GM12874 (cell line): Measurements from ENCODE around the gene CAMK1D.
A peak's percentile ranks its signal among the peaks of the same experiment; 100 is the strongest.

Source experiments
- TF ChIP-seq, protein P1 (sequence below): IDR thresholded peaks from 2 replicates; pipeline ENCODE4 v1.5.1; 2011; ENCODE audit warnings: low read depth, mild to moderate bottlenecking, control low read depth, low read length, moderate library complexity; ENCODE audit not compliant: insufficient read depth

CAMK1D gene

DNA sequence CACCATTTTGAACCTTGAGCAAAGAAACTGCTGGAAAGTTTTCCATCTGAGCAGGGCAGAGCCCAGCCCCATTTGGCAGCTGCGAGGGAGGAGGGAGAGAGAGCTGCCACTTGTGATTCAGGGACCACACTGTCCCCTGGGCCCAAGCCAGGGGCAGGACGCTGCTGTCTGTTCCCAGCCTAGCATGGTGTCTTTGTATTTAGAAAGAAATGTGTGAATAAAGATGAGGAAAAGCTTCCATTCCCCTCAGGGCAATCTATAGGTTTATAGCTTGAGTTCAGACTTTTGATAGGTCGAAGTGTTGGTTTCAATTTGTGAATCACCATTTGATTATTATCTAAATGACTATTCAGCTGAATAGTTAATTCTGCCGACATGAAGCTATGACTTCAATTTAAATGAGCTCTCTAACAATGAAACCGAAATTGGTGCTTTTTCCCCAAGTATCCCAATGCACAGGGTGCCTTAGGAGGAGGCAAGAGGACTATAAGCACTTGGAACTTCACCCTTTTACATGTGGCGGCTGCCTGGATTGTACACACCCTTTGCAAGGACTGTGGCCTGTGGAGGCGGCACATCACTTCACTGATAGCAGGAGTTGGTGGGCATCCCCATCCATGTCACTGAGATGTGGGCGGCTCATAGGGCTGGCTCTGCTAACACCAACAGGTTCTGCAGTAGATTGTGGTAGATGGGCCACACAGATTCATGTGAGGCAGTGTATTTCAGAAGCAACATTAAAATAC lies 428.7 kb downstream of the CAMK1D start:
- TF ChIP-seq, protein P1, sequence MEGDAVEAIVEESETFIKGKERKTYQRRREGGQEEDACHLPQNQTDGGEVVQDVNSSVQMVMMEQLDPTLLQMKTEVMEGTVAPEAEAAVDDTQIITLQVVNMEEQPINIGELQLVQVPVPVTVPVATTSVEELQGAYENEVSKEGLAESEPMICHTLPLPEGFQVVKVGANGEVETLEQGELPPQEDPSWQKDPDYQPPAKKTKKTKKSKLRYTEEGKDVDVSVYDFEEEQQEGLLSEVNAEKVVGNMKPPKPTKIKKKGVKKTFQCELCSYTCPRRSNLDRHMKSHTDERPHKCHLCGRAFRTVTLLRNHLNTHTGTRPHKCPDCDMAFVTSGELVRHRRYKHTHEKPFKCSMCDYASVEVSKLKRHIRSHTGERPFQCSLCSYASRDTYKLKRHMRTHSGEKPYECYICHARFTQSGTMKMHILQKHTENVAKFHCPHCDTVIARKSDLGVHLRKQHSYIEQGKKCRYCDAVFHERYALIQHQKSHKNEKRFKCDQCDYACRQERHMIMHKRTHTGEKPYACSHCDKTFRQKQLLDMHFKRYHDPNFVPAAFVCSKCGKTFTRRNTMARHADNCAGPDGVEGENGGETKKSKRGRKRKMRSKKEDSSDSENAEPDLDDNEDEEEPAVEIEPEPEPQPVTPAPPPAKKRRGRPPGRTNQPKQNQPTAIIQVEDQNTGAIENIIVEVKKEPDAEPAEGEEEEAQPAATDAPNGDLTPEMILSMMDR: no peak

DNA sequence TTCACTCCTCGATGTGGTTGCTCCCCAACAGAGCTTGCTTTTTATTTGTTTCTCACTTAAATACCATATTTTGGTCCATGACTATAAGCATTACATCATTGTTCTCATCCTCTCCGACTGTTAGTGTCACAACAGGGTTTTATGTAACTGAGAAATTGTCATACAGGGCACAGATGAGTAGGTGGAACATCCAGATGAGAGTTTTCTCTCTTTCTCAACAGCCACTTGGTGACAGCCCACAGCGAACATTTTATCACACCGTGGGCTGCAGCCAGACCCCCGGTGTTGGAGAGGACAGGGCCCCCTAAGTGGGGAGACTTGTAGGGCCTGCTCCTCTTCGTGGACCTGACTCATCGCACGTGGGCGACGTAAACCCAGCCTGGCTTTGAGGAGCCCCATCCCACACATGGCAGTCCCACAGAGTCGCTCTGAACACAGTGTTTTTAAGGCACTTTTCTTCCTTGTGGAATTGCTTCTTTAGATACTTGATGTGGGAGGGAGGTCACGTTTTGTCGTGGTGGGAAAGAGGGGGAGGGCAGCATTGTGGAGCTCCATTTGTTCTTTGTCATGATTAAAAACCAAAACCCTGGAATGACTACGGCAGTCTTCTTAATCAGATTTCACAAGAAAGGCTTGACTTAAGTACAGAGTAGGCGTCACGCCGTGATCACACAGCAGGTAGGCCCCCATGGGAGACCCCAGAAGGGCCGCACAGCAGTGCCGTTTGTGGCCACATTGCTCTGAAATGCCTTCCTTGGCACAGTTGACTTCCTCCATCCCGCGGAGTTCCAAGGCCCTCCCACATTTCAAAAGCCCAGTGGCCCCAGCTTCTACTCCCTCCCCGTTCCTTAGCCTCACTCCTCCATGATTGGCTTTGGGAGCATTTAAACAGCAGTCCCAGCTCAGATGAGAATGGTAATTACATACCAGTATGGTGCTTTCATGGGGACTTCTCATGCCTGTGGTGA lies 431.6 kb downstream of the CAMK1D start:
- TF ChIP-seq, protein P1: no peak

DNA sequence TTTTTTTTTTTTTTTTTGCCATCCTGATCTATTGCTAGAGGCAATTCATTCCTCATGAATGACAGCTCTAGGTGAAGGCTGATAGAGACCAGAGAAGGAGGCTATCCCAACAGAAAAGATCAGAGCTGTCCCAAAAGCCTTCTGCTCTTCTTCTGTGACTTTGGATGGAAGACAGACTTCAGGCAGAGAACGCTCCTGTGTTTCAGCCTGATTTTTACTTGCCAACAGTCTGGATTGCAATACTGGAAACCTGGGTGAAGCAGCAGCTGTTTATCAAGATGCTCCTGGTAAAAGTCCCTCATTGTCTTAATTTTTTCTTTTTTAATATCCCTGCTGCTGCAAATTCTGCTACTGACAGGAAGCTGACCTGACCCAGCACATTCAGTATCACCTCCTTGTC lies 432.6 kb downstream of the CAMK1D start:
- TF ChIP-seq, protein P1: no peak

DNA sequence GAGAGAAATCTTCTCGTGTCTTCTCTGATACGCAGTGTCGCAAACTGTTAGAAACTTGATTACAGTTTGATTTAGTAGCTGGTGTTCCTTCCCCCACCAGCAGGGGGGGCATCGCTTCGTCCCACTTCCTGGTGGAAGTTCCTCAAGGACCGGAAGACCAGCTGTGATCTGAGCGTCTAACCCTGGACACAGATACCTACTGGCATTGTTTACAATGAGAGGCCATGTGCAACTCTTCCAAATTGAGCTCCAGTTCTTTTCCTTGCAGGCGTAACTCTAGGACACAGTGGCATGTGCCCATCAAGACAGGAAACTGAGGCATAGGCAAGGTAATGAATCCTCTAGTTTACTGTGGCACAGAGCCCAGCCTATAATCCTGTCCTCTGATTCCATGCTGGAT lies 433.2 kb downstream of the CAMK1D start:
- TF ChIP-seq, protein P1: peak; percentile 71

DNA sequence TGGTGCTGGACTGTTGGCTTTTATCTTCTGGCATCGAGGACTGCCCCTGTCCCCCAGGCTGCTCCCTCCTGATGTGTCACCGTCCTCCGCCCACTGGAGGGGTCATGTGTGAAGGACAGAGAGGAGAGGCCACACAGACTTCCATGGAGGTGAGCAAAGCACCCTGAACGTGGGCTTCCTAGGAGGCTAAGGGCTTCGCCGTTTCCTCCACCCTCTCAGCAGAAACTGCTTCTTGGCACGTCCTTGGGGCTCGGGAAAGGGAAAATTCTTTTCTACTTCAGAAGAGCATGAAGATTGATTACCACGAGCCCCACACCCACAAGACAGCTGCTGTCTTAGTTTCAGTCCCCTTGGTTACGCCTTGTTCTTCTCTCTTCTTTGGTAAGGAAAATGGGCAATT lies 433.9 kb downstream of the CAMK1D start:
- TF ChIP-seq, protein P1: no peak

DNA sequence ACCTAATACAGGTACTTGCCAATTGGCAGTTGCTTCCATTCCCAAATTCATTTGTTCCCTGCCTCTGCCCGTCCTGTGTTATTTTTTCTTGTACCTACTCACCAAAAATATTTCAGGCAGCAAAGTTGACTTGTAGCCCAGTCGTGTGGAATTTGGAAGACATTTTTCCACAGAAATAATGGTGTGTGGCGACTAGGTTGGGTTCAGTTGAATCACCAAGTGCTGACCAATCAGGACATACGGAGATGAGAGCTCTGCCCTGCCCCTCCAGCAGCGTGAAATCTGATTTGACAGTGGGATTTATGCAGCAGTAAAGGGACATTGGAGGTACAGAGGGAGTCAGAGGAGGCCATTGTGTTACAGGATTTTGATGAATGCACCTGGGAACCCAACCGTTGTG lies 435.3 kb downstream of the CAMK1D start:
- TF ChIP-seq, protein P1: no peak

DNA sequence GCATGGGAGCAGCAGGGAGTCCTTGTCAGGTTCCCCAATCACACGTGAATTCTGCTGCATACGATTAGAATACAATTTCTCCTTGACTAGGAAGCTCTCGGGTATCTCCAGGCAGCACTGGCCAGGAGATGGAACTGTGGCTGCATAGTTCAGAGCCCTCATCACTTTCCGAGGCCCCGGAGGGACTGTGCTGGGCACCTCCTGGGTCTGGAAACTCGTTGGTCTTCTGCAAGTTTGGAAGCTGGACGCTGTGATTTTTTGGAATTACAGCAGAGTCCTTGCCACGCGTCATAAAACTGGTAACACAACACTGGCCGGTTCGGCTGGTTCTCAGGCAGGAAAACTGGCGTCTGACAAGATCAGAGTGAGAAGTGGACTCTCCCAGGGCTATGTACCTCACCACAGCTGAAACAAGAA lies 436.1 kb downstream of the CAMK1D start:
- TF ChIP-seq, protein P1: no peak
